AG04450 (cell line): ENCODE measurements around the gene DPPA4. TPM values are rescaled to one million over a fixed set of nuclear protein-coding genes. Genes with fewer than 3 reads are reported as not detected.

ENCODE experiments used
- CTCF ChIA-PET: fragments of 300-600, 350-600 bp; formaldehyde crosslinking; extraction: SDS; loops from one replicate; lab custom pipeline; 2022; ENCODE audit warnings: antibody characterized with exemption, inconsistent platforms; lab: Charles Lee
- POLR2A ChIA-PET: fragments of 350-600 bp; formaldehyde crosslinking; extraction: SDS; loops from one replicate; lab custom pipeline; 2021; ENCODE audit warnings: antibody characterized with exemption, inconsistent platforms; lab: Yijun Ruan, JAX
- DNase-seq: peaks from one replicate; pipeline ENCODE4 v3.0.0-alpha.2; 2011; ENCODE audit warnings: low read depth, low spot score
- H3K27ac ChIP-seq: one replicate; pipeline ENCODE4 v1.5.1; 2012; ENCODE audit warnings: low read depth, low read length, control low read depth
- H3K27me3 ChIP-seq: one replicate; pipeline ENCODE4 v1.6.0; 2012; ENCODE audit warnings: low read length; ENCODE audit not compliant: control insufficient read depth, insufficient read depth
- H3K4me3 ChIP-seq: 2 replicates; pipeline ENCODE4 v1.5.1; 2011; ENCODE audit warnings: mild to moderate bottlenecking, low read depth, low read length, control low read depth
- H3K9me3 ChIP-seq: 2 replicates; pipeline ENCODE4 v1.5.1; 2012; ENCODE audit warnings: low read length; ENCODE audit not compliant: control insufficient read depth, insufficient read depth
- polyA plus RNA-seq: library from polyadenylated mRNA; depleted of rRNA; stranded (reverse); fragments of >200 nt; gene quantifications from 2 replicates; pipeline ENCODE4 v1.2.3, GENCODE V29; 2011
- TF ChIP-seq, protein P1 (sequence below): IDR thresholded peaks from 2 replicates; pipeline ENCODE4 v1.5.1; 2011; ENCODE audit warnings: low read depth, low read length, control low read depth, inconsistent platforms

DPPA4 gene
- polyA plus RNA-seq, 1 experiment, result not detected

DNA sequence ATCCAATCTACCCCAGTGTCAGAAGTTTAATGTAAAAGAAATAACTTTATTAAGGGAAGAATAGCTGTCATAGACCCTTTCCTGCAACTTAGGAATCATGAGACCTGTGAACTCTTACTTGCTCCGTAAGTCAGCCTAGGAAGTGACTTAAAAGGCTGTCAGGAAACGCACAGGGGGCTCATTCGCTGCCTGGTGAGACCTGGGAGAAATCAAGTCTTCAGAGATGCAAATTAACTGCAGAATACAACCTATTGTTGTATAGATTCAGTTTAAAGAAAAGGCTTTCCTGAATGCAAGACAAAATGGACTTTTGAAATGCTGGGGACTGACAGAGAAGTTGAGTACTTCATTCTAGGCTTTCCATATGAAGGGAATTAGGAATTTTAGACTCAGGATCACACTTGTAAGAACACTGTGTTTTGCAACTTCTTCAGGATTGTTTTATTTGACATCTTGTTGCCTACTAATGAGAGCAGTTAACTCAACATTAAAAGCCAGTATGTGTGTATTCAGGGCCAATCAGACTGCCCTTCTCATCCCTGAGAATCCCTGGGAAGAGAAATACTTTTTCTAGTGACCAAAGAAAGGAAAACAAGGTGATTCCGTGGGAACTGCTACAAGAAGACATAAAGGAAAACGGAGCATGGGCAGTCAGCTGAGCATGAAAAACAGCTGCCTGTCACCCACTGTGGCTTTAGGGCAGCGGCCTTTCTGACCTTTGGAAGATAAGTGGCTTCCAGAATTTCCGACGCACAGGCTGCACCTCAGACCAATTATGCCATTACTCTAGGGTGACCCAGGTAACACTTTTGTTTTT, 18.5 kb upstream of the DPPA4 start:
- no peak for DNase-seq
- Histone ChIP-seq H3K4me3 (no peak overlapping the region), H3K27ac (no peak overlapping the region), H3K27me3 (no peaks in the 10 kb centered on the region), H3K9me3 (no peaks in the 10 kb centered on the region; the same call in 1 of the 2 replicates)
- ChIA-PET POLR2A (no interaction called here), CTCF (no interaction called here)
- TF ChIP-seq, protein P1, sequence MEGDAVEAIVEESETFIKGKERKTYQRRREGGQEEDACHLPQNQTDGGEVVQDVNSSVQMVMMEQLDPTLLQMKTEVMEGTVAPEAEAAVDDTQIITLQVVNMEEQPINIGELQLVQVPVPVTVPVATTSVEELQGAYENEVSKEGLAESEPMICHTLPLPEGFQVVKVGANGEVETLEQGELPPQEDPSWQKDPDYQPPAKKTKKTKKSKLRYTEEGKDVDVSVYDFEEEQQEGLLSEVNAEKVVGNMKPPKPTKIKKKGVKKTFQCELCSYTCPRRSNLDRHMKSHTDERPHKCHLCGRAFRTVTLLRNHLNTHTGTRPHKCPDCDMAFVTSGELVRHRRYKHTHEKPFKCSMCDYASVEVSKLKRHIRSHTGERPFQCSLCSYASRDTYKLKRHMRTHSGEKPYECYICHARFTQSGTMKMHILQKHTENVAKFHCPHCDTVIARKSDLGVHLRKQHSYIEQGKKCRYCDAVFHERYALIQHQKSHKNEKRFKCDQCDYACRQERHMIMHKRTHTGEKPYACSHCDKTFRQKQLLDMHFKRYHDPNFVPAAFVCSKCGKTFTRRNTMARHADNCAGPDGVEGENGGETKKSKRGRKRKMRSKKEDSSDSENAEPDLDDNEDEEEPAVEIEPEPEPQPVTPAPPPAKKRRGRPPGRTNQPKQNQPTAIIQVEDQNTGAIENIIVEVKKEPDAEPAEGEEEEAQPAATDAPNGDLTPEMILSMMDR, result no peak

DNA sequence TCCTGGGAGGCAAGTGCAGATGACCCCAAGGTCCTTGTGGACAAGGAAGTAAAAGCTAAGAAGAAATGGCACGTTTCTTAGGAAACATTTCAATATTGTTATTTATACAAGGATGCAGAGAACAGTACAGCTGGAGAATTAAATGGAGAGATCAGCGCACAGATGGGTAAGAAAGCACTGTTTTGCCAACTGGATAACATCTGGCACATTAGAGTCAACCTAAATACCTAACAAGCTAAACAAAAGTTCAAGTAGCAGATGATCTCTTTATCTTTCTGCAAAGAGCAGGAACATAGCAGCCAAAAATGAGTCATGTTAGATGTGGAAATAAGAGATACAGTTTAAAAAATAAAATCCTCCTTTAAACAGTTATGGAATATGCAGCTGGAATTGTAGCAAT, 15.7 kb upstream of the DPPA4 start:
- H3K4me3 ChIP-seq, result no peak overlapping the region
- POLR2A ChIA-PET, result no interaction called here
- H3K27ac ChIP-seq, result no peak overlapping the region
- H3K27me3 ChIP-seq, result no peaks in the 10 kb centered on the region
- no peak for DNase-seq
- H3K9me3 ChIP-seq, result peaks cover 4% of the 10 kb centered on the region; the same call in 1 of the 2 replicates
- TF ChIP-seq, protein P1, result no peak
- CTCF ChIA-PET, result no interaction called here

DNA sequence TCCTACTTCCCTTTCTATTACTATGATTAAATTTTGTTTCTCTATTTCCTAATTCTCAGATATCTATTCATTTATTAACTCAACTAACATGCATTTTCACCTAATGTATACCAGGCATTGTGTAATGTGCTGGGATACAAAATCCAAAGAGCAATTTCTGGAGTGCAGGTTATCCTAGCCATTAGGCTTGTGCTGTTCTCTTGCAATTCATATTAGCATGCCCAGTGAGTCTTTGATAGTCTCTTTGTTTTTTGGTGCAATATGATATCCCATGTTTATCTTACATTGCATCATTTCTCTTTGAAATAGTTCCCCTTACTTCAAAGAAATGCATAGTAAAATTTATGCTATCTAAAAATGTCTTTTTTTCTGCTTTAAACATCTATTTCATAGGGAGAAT, 13.9 kb upstream of the DPPA4 start:
- DNase-seq, result no peak
- Histone ChIP-seq H3K27ac (no peak overlapping the region), H3K27me3 (no peaks in the 10 kb centered on the region), H3K9me3 (peaks cover 4% of the 10 kb centered on the region; the same call in 1 of the 2 replicates), H3K4me3 (no peak overlapping the region)
- TF ChIP-seq, protein P1, result no peak
- ChIA-PET POLR2A (no interaction called here), CTCF (no interaction called here)

DNA sequence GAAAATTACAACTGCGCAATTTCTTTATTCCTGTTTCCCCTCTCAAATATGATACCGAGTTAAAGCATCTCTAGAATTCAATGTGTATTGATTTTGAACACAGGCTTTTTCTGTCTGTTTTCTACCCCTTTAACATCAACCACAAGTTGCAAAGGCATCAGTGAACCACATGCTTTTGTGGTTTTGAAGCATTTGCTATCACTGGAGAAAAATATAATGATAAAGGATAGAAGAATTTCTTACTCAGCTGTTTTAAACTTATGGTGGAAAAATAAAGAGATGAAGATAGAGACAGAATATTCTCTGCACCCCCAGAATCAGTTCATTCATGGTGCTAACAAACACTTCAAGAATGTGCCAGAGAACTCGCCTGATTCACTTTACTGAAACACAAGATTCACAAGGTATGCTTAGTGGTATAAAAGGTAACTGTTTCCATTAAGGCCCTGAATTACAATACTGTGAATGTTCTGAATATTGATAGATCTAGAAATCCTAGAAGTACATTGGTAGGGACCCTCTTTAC, 9.5 kb upstream of the DPPA4 start:
- TF ChIP-seq, protein P1, result no peak
- no peak for DNase-seq
- H3K27me3 ChIP-seq, result no peaks in the 10 kb centered on the region
- POLR2A ChIA-PET, result no interaction called here
- CTCF ChIA-PET, result interaction anchor here (1.3 kb wide), 1 partner anchor 40 kb away, joined by 4 read pairs; no protein-coding TSS in a partner anchor
- H3K4me3 ChIP-seq, result no peak overlapping the region
- H3K27ac ChIP-seq, result no peak overlapping the region
- peaks cover 4% of the 10 kb centered on the region; the same call in 1 of the 2 replicates for H3K9me3 ChIP-seq

DNA sequence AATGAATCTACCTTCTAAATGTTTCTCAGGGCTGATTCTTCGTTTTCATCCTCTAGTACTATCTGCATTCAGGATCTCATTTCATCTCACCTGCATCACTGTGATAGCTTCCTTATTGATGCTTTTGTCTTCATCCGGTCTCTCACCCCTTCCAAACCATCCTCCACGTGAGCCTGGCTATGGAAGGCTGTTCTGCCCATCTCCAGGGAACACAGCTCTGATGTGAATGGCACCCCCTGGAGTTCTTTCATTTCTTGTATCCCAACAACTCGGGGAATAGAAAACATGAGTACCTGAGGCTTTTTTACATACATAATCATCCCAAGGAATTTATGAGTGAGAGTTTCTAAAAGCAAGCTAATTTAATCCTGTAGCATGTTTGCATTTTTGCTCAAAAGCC, 8.8 kb upstream of the DPPA4 start:
- Histone ChIP-seq H3K27ac (no peak overlapping the region), H3K9me3 (peaks cover 4% of the 10 kb centered on the region; the same call in 1 of the 2 replicates), H3K27me3 (no peaks in the 10 kb centered on the region), H3K4me3 (no peak overlapping the region)
- TF ChIP-seq, protein P1, result no peak
- DNase-seq, result no peak
- ChIA-PET POLR2A (no interaction called here), CTCF (interaction anchor here (0.5 to 1.3 kb wide), 2 partner anchors 40 to 295 kb away, joined by 4 read pairs; no protein-coding TSS in a partner anchor)
